Embryonic facial prominence (tissue), 1 donor: Measurements from ENCODE around the gene THAP11.
"Not testable (repeated sequence)": the region's sequence is repeated elsewhere in the genome, so short reads cannot be mapped to it uniquely, and the experiment has no call there.

Source experiments
- DNase-seq: peaks from one replicate; pipeline ENCODE4 v3.0.0-alpha.2; 2016; ENCODE audit errors: extremely low spot score

THAP11 gene

GRCh38 chr16:67834242-67834614 is 7.9 kb upstream of the THAP11 start:
- DNase-seq = no peak

- not testable (repeated sequence) for DNase-seq
Observed at GRCh38 chr16:67837190-67837589, 4.9 kb upstream of the THAP11 start.

- no peak for DNase-seq
Observed at GRCh38 chr16:67837811-67838210, 4.3 kb upstream of the THAP11 start.

GRCh38 chr16:67841198-67841815 is 813 bp upstream of the THAP11 start:
- no peak for DNase-seq

GRCh38 chr16:67842509-67843342 is 606 bp downstream of the THAP11 start:
- no peak for DNase-seq

- DNase-seq = no peak
Observed at GRCh38 chr16:67843343-67843765, 1.2 kb downstream of the THAP11 start.

GRCh38 chr16:67844497-67844896 is 2.4 kb downstream of the THAP11 start:
- no peak for DNase-seq

- no peak for DNase-seq
Observed at GRCh38 chr16:67845291-67846062, 3.4 kb downstream of the THAP11 start.

- DNase-seq = no peak
Observed at GRCh38 chr16:67846063-67846319, 3.9 kb downstream of the THAP11 start.

GRCh38 chr16:67846320-67847063 is 4.4 kb downstream of the THAP11 start, which contains the start of gene NUTF2:
NUTF2 (plus strand) TSS chr16:67846933; CDS start chr16:67865131, 18,198 bp downstream.
- peak; percentile 88 for DNase-seq

- DNase-seq = no peak
Observed at GRCh38 chr16:67847064-67847861, 5.1 kb downstream of the THAP11 start, which contains the start of gene CENPT. CENPT (minus strand) TSS chr16:67847693; CDS start chr16:67833859, 13,834 bp downstream.

- no peak for DNase-seq
Observed at GRCh38 chr16:67848118-67848517, 6.0 kb downstream of the THAP11 start.

GRCh38 chr16:67853670-67854069 is 11.6 kb downstream of the THAP11 start:
- DNase-seq = no peak

- no peak for DNase-seq
Observed at GRCh38 chr16:67855789-67856188, 13.7 kb downstream of the THAP11 start.

GRCh38 chr16:67856927-67857546 is 14.9 kb downstream of the THAP11 start:
- no peak for DNase-seq

- no peak for DNase-seq
Observed at GRCh38 chr16:67857547-67858233, 15.6 kb downstream of the THAP11 start.

- no peak for DNase-seq
Observed at GRCh38 chr16:67858500-67858899, 16.4 kb downstream of the THAP11 start.

GRCh38 chr16:67860589-67861398 is 18.7 kb downstream of the THAP11 start:
- no peak for DNase-seq

- DNase-seq = no peak
Observed at GRCh38 chr16:67861877-67862276, 19.8 kb downstream of the THAP11 start.
